AG04449 (cell line): Measurements from ENCODE around the gene SLAMF8.
A peak's percentile ranks its signal among the peaks of the same experiment; 100 is the strongest.

Source experiments
- CTCF ChIA-PET: fragments of 350-600 bp; formaldehyde crosslinking; extraction: SDS; loops from one replicate; lab custom pipeline; 2021; ENCODE audit warnings: antibody characterized with exemption; lab: Yijun Ruan, JAX
- POLR2A ChIA-PET: fragments of 400-600, 350-600 bp; formaldehyde crosslinking; extraction: SDS; loops from one replicate; lab custom pipeline; 2020; ENCODE audit warnings: antibody characterized with exemption, inconsistent platforms; lab: Yijun Ruan, JAX
- DNase-seq: peaks from one replicate; pipeline ENCODE4 v3.0.0-alpha.2; 2010; ENCODE audit warnings: low read depth, low spot score
- H3K4me3 ChIP-seq: 2 replicates; pipeline ENCODE4 v1.5.1; 2011; ENCODE audit warnings: low read depth, mild to moderate bottlenecking, control low read depth, low read length
- TF ChIP-seq, protein P1 (sequence below): IDR thresholded peaks from one replicate; pipeline ENCODE4 v1.5.1; 2011; ENCODE audit warnings: mild to moderate bottlenecking, moderate library complexity, low read length, control low read depth, inconsistent platforms; ENCODE audit not compliant: insufficient read depth; ENCODE audit errors: missing control alignments

The SLAMF8 gene

GRCh38 chr1:159845751-159846629 lies 19.3 kb downstream of the SLAMF8 start:
- CTCF ChIA-PET = interaction anchor here (1.0 kb wide), 2 partner anchors 10 to 14 kb away, joined by 3 read pairs; no protein-coding TSS in a partner anchor
- H3K4me3 ChIP-seq = no peak overlapping the region
- TF ChIP-seq, protein P1, sequence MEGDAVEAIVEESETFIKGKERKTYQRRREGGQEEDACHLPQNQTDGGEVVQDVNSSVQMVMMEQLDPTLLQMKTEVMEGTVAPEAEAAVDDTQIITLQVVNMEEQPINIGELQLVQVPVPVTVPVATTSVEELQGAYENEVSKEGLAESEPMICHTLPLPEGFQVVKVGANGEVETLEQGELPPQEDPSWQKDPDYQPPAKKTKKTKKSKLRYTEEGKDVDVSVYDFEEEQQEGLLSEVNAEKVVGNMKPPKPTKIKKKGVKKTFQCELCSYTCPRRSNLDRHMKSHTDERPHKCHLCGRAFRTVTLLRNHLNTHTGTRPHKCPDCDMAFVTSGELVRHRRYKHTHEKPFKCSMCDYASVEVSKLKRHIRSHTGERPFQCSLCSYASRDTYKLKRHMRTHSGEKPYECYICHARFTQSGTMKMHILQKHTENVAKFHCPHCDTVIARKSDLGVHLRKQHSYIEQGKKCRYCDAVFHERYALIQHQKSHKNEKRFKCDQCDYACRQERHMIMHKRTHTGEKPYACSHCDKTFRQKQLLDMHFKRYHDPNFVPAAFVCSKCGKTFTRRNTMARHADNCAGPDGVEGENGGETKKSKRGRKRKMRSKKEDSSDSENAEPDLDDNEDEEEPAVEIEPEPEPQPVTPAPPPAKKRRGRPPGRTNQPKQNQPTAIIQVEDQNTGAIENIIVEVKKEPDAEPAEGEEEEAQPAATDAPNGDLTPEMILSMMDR = no peak
- no peak for DNase-seq
- POLR2A ChIA-PET = no interaction called here

GRCh38 chr1:159847231-159847630 lies 20.6 kb downstream of the SLAMF8 start:
- no peak for DNase-seq
- TF ChIP-seq, protein P1 = no peak
- ChIA-PET POLR2A (no interaction called here), CTCF (interaction anchor here (1.3 to 1.4 kb wide), 2 partner anchors 25 to 48 kb away, joined by 4 to 5 read pairs; no protein-coding TSS in a partner anchor)
- no peak overlapping the region for H3K4me3 ChIP-seq

DNA sequence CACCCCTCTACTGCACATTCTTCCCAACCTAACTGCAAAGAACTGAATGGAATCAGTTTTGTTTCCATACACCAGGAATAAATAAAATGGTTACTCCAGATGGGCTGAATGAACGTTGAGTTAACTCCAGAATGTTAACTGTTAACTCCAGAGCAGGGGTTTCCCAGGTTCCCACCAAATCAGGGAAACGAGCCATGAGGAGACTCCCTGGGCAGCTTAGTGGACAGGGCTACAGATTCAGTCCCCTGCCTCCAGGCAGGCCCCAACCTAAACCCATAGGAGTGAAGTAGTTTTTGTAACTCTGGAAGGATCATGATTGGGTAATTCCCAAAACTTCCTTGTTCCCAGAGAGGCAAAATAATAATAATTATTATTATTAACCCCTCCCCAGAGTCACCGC lies 21.7 kb downstream of the SLAMF8 start:
- ChIA-PET POLR2A (no interaction called here), CTCF (interaction anchor here (1.3 to 1.5 kb wide), 3 partner anchors 26 to 49 kb away, joined by 4 to 5 read pairs (median 4); no protein-coding TSS in a partner anchor)
- TF ChIP-seq, protein P1 = no peak
- H3K4me3 ChIP-seq = no peak overlapping the region
- no peak for DNase-seq

DNA sequence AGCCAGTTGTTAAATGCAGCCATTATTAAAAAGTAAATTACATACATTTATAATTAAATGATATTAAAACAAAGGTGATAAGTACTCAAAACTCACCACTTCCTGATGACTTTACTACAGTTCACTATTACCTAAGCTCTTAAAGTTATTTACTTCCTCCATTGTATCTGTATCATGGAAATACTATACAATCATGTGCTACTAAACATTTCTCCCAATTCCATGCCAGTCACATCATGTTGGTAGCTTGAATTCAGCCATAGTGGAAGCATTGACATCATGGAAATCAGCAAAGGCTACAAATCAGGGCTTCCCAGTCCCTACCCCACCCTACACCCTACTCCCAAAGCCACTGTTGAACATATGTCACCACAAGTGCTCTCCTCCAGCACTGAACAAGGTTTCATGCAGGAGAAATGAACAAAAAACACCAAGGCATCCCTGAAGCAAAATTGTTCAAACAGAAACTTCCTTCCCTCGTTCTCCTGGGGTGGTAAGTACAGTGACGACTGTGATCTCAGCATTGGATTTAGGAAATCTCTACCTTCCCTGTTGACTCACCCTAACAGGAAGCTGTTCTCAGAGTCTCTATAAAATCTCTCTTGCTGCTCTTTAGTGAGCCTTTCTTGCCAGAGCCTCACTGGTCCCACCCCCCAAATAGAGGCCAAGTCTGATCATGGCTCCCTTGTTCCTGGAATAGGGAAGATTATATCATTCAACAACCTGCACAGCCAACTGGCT lies 23.1 kb downstream of the SLAMF8 start:
- H3K4me3 ChIP-seq = peak overlapping the region; percentile 6; the same call in 1 of the 2 replicates
- TF ChIP-seq, protein P1 = no peak
- DNase-seq = no peak
- ChIA-PET CTCF (interaction anchor here (1.0 to 5.5 kb wide), 5 partner anchors 9 to 51 kb away, joined by 4 to 57 read pairs (median 5); no protein-coding TSS in a partner anchor), POLR2A (no interaction called here)

- POLR2A ChIA-PET = no interaction called here
- TF ChIP-seq, protein P1 = no peak
- no peak overlapping the region for H3K4me3 ChIP-seq
- CTCF ChIA-PET = interaction anchor here (0.6 to 5.5 kb wide), 8 partner anchors 11 to 156 kb away, joined by 3 to 57 read pairs (median 6); partner anchors contain the start of gene SLAMF8
- DNase-seq = no peak
Measured at GRCh38 chr1:159851407-159851806, 24.7 kb downstream of the SLAMF8 start.
